Measurements from ENCODE around the gene FNDC3A. TPM values are rescaled to one million over a fixed set of nuclear protein-coding genes. Genes with fewer than 3 reads are reported as not detected.

Gene FNDC3A
- total RNA-seq, 4 donors from 2014 or later: 90.3 to 125 (median 111) TPM

GRCh38 chr13:48962281-48962680, 13.4 kb upstream of the FNDC3A start:
- peak in 1 of 2 donors; percentile 2 for DNase-seq
- no peak for TF ChIP-seq POLR2A (IDR thresholded peaks at IDR 0.05)
- TF ChIP-seq, protein P1, sequence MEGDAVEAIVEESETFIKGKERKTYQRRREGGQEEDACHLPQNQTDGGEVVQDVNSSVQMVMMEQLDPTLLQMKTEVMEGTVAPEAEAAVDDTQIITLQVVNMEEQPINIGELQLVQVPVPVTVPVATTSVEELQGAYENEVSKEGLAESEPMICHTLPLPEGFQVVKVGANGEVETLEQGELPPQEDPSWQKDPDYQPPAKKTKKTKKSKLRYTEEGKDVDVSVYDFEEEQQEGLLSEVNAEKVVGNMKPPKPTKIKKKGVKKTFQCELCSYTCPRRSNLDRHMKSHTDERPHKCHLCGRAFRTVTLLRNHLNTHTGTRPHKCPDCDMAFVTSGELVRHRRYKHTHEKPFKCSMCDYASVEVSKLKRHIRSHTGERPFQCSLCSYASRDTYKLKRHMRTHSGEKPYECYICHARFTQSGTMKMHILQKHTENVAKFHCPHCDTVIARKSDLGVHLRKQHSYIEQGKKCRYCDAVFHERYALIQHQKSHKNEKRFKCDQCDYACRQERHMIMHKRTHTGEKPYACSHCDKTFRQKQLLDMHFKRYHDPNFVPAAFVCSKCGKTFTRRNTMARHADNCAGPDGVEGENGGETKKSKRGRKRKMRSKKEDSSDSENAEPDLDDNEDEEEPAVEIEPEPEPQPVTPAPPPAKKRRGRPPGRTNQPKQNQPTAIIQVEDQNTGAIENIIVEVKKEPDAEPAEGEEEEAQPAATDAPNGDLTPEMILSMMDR (IDR thresholded peaks at IDR 0.05): no peak
- intact Hi-C loops (cut with DNase I): no loop called here

DNA sequence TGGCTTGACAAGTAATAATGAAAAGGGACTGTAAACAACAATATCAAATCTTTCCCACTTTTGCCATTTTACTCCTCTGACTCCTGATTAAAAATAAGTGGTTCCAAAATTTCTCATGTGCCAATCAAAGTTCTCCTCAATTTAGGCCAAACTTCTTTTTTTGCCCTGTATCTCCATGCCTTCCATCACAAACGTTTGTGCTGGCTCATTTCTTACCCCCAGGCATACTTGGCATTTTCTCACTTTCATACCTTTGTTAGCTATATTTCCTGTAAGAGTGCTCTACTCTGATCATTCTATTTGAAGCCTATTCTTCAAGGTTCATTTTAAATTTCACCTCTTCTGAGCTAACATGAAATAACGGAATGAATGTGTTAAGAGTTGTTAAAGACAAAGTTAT, 10.0 kb upstream of the FNDC3A start:
- DNase-seq: no peak
- 69 to 73% methylated on average over 2 of the region's 2 CpGs for WGBS, 2 donors
- H3K4me1 ChIP-seq: no peaks in the 10 kb centered on the region
- H3K4me3 ChIP-seq (replicated peaks in 1 of 3): no peak overlapping the region
- H3K27ac ChIP-seq: no peak overlapping the region
- intact Hi-C loops (cut with DNase I): no loop called here
- H3K27me3 ChIP-seq: no peaks in the 10 kb centered on the region
- no peaks in the 10 kb centered on the region for H3K36me3 ChIP-seq
- no peak for TF ChIP-seq POLR2A (IDR thresholded peaks at IDR 0.05)
- TF ChIP-seq, protein P1 (IDR thresholded peaks at IDR 0.05): no peak
- H3K9me3 ChIP-seq: no peaks in the 10 kb centered on the region

More at GRCh38 chr13:48962281-48962680, 13.4 kb upstream of the FNDC3A start:
- H3K27ac ChIP-seq: no peak overlapping the region
- no peaks in the 10 kb centered on the region for H3K4me1 ChIP-seq
- H3K9me3 ChIP-seq: no peaks in the 10 kb centered on the region
- no peak overlapping the region for H3K4me3 ChIP-seq (replicated peaks in 1 of 3)
- H3K36me3 ChIP-seq: no peaks in the 10 kb centered on the region
- H3K27me3 ChIP-seq: no peaks in the 10 kb centered on the region
- WGBS, 2 donors: 54 to 100% methylated on average over 1 to 4 of the region's 4 CpGs

GRCh38 chr13:48969685-48970084, 6.0 kb upstream of the FNDC3A start:
- no peak overlapping the region for H3K27ac ChIP-seq
- H3K4me1 ChIP-seq: no peaks in the 10 kb centered on the region
- TF ChIP-seq, protein P1 (IDR thresholded peaks at IDR 0.05): no peak
- TF ChIP-seq POLR2A (IDR thresholded peaks at IDR 0.05): no peak
- no peaks in the 10 kb centered on the region for H3K9me3 ChIP-seq
- H3K27me3 ChIP-seq: no peaks in the 10 kb centered on the region
- WGBS, 2 donors: 77 to 83% methylated on average over 1 of the region's 1 CpG
- no peak overlapping the region for H3K4me3 ChIP-seq (replicated peaks in 1 of 3)
- intact Hi-C loops (cut with DNase I): no loop called here
- no peaks in the 10 kb centered on the region for H3K36me3 ChIP-seq
- DNase-seq: no peak

- 97 to 100% methylated on average over 1 of the region's 1 CpG for WGBS, 2 donors
Observed at GRCh38 chr13:48973845-48974431, 1.8 kb upstream of the FNDC3A start.

More at GRCh38 chr13:48973845-48974431, 1.8 kb upstream of the FNDC3A start:
- Histone ChIP-seq H3K9me3 (no peaks in the 10 kb centered on the region), H3K27me3 (no peaks in the 10 kb centered on the region), H3K36me3 (no peaks in the 10 kb centered on the region), H3K4me3 (replicated peaks in 1 of 3) (no peak overlapping the region), H3K27ac (no peak overlapping the region), H3K4me1 (peaks cover 0 to 8% of the 10 kb centered on the region in 2 donors)
- no peak for DNase-seq
- TF ChIP-seq, protein P1 (IDR thresholded peaks at IDR 0.05): no peak
- no peak for TF ChIP-seq POLR2A (IDR thresholded peaks at IDR 0.05)
- intact Hi-C loops (cut with DNase I): no loop called here

Data from thyroid gland (tissue), 4 donors.